ENCODE data around the gene PPP3R1.

Gene PPP3R1

DNA sequence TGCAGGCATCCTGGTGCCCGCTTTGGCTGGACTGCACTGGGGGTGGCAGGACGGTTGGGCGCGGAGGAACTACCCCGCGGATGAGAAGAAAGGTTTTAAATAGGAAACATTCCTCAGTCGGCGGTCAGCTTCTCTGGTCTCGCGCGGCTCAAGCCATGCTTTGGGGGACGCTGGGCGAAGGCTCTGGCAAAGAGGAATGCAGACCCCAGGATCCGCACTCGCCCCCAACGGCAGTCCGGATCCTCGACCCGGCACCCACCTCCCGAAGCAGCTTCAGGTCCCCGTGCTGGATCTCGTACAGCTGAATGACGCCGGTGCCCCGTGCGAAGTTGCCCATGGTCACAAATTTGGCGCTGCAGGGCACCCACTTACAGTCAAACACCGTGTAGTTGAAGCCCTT is 95.3 kb downstream of the PPP3R1 start:
- in situ Hi-C loops (cut with MboI; ENCODE audit: low sequenced_read_pairs): no loop called here

- in situ Hi-C loops (cut with MboI; ENCODE audit: low sequenced_read_pairs): no loop called here
These were observed 95.9 kb downstream of the PPP3R1 start for GRCh38 chr2:68156419-68156818.

DNA sequence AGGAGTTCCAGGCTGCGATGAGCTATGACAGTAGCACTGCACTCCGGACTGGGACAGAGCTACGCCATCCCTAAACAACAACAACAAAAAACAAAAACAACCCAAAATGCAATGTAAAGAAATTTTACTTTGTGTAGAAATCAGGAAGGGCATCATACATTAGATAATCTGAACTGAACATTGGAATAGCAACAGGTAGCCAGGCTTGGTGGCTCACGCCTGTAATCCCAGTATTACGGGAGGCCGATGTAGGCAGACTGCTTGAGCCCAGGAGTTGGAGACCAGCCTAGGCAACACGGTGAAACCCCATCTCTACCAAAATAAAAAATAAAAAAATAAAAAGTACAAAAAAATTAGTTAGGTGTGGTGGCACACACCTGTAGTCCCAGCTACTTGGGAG is 96.7 kb downstream of the PPP3R1 start:
- in situ Hi-C loops (cut with MboI; ENCODE audit: low sequenced_read_pairs): no loop called here

- in situ Hi-C loops (cut with MboI; ENCODE audit: low sequenced_read_pairs): no loop called here
These were observed 99.5 kb downstream of the PPP3R1 start for GRCh38 chr2:68152681-68153347.

- in situ Hi-C loops (cut with MboI; ENCODE audit: low sequenced_read_pairs): no loop called here
These were observed 101.3 kb downstream of the PPP3R1 start for GRCh38 chr2:68151037-68151436.

GRCh38 chr2:68141875-68142274 is 110.5 kb downstream of the PPP3R1 start:
- in situ Hi-C loops (cut with MboI; ENCODE audit: low sequenced_read_pairs): no loop called here

- in situ Hi-C loops (cut with MboI; ENCODE audit: low sequenced_read_pairs): no loop called here
These were observed 116.6 kb downstream of the PPP3R1 start for GRCh38 chr2:68135448-68136320.

GRCh38 chr2:68134554-68134953 is 117.8 kb downstream of the PPP3R1 start:
- in situ Hi-C loops (cut with MboI; ENCODE audit: low sequenced_read_pairs): no loop called here

DNA sequence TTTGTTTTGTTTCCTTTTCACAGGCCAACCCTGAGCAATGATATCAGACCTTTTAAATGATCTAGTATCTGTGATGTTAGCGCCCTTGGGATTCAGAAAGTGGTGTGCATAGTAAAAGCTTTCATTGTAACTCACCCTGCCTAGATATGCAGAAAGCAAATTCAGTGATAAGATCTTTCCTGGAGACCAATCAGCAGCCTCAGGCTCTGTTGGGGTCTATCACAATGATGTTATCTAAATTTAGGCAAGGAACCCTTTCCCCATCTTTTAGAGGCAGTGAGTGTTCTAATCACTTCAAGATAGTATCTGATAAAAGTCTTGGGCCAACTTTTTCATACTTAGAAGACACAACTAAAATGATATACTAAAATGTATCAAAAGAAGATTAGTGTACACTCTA is 118.2 kb downstream of the PPP3R1 start:
- in situ Hi-C loops (cut with MboI; ENCODE audit: low sequenced_read_pairs): no loop called here
